CD14-positive monocyte (primary cell): ENCODE results near the gene S100A1. TPM values are rescaled to one million over a fixed set of nuclear protein-coding genes. Genes with fewer than 3 reads are reported as not detected.

Source experiments
- DNase-seq, 3 donors: peaks; one replicate each; pipeline ENCODE4 v3.0.0-alpha.2; 2011 to 2022
- H2AFZ ChIP-seq: 2 replicates; pipeline ENCODE4 v1.6.0; 2012; ENCODE audit warnings: mild to moderate bottlenecking, low read depth, low read length, inconsistent platforms; ENCODE audit not compliant: insufficient read depth, poor library complexity, severe bottlenecking
- H3K27ac ChIP-seq, 2 donors: 1 replicate in 1 of 2; 2 replicates in 1 of 2; pipeline ENCODE4 v1.5.1; 2012 to 2013; ENCODE audit warnings: low read length in 2 of 2, control low read depth in 1 of 2, inconsistent platforms in 1 of 2, low read depth in 1 of 2, mild to moderate bottlenecking in 1 of 2
- H3K27me3 ChIP-seq, 2 donors: one replicate each; pipeline versions ENCODE4 v1.6.0 to v1.6.1; 2011 to 2013; ENCODE audit warnings: low read length in 2 of 2; ENCODE audit not compliant: control insufficient read depth in 2 of 2, insufficient read depth in 2 of 2
- H3K36me3 ChIP-seq, 2 donors: replicated peaks in 1 of 2; 1 replicate in 1 of 2; 2 replicates in 1 of 2; pipeline versions ENCODE4 v1.5.1 to v1.6.1; 2012 to 2013; ENCODE audit warnings: low read length in 2 of 2, control low read depth in 1 of 2, inconsistent platforms in 1 of 2, mild to moderate bottlenecking in 1 of 2; ENCODE audit not compliant: insufficient read depth in 2 of 2, control insufficient read depth in 1 of 2
- H3K4me1 ChIP-seq, 2 donors: 1 replicate in 1 of 2; 2 replicates in 1 of 2; pipeline versions ENCODE4 v1.5.1 to v1.6.1; 2012 to 2013; ENCODE audit warnings: low read length in 2 of 2, control low read depth in 1 of 2, inconsistent platforms in 1 of 2, mild to moderate bottlenecking in 1 of 2, moderate library complexity in 1 of 2; ENCODE audit not compliant: insufficient read depth in 2 of 2, control insufficient read depth in 1 of 2
- H3K4me2 ChIP-seq: replicated peaks from 2 replicates; pipeline ENCODE3; 2012; ENCODE audit warnings: low read length, moderate library complexity, mild to moderate bottlenecking; ENCODE audit not compliant: poor library complexity, severe bottlenecking; ENCODE audit errors: extremely low read depth
- H3K4me3 ChIP-seq, 3 experiments: fragments of 200-600 bp in 1 of 3; sonication (generic) in 1 of 3; replicated peaks in 1 of 3; 1 replicate in 2 of 3; 2 replicates in 1 of 3; pipeline ENCODE4 v1.5.1; 2011 to 2013; ENCODE audit warnings: low read length in 3 of 3, mild to moderate bottlenecking in 3 of 3, control low read depth in 2 of 3, low read depth in 2 of 3, inconsistent platforms in 1 of 3, moderate library complexity in 1 of 3
- H3K79me2 ChIP-seq: 2 replicates; pipeline ENCODE4 v1.6.0; 2012; ENCODE audit warnings: mild to moderate bottlenecking, control low read depth, inconsistent platforms, low read length, moderate library complexity; ENCODE audit not compliant: insufficient read depth
- H3K9ac ChIP-seq: 2 replicates; pipeline ENCODE4 v1.6.0; 2017; ENCODE audit warnings: low read length, mild to moderate bottlenecking; ENCODE audit not compliant: insufficient read depth, poor library complexity, severe bottlenecking
- H3K9me3 ChIP-seq, 2 donors: replicated peaks in 1 of 2; 1 replicate in 1 of 2; 2 replicates in 1 of 2; pipeline versions ENCODE4 v1.5.1 to v1.6.1; 2012 to 2013; ENCODE audit warnings: low read length in 2 of 2, control low read depth in 1 of 2; ENCODE audit not compliant: control insufficient read depth in 1 of 2, insufficient read depth in 1 of 2
- H4K20me1 ChIP-seq: 2 replicates; pipeline ENCODE4 v1.6.0; 2012; ENCODE audit warnings: mild to moderate bottlenecking, low read length, control low read depth, moderate library complexity; ENCODE audit not compliant: insufficient read depth
- H3K27ac Mint-ChIP-seq, 7 donors: one replicate each; pipeline ENCODE4 v1.8.0; 2020; ENCODE audit warnings: mild to moderate bottlenecking in 7 of 7, mixed read lengths in 7 of 7, moderate library complexity in 6 of 7, inconsistent platforms in 2 of 7
- H3K27me3 Mint-ChIP-seq, 3 donors: one replicate each; pipeline ENCODE4 v1.8.0; 2021 to 2022; ENCODE audit warnings: low read depth in 3 of 3, mild to moderate bottlenecking in 3 of 3, mixed read lengths in 3 of 3, moderate library complexity in 3 of 3, inconsistent platforms in 1 of 3
- H3K36me3 Mint-ChIP-seq, 2 donors: one replicate each; pipeline ENCODE4 v1.8.0; 2020; ENCODE audit warnings: mixed read lengths in 2 of 2, inconsistent platforms in 1 of 2, mild to moderate bottlenecking in 1 of 2
- H3K4me1 Mint-ChIP-seq: one replicate; pipeline ENCODE4 v1.8.0; 2020; ENCODE audit warnings: mild to moderate bottlenecking, mixed read lengths
- H3K4me3 Mint-ChIP-seq, 2 donors: one replicate each; pipeline ENCODE4 v1.8.0; 2020; ENCODE audit warnings: mild to moderate bottlenecking in 2 of 2, mixed read lengths in 2 of 2, moderate library complexity in 1 of 2
- H3K9me3 Mint-ChIP-seq, 7 donors: one replicate each; pipeline ENCODE4 v1.8.0; 2020 to 2022; ENCODE audit warnings: mixed read lengths in 7 of 7, mild to moderate bottlenecking in 6 of 7, moderate library complexity in 6 of 7, inconsistent platforms in 2 of 7
- WGBS: methylation state at CpG from one replicate; pipeline ENCODE4 v1.1.5; 2013; ENCODE audit warnings: missing lambda C conversion rate; ENCODE audit not compliant: insufficient coverage; 5-methylcytosine and 5-hydroxymethylcytosine counted together
- intact Hi-C, 2 donors: fragments of 100-400 bp; cut with micrococcal nuclease; formaldehyde crosslinking; loops; one replicate each; pipeline versions ENCODE4 v1.15.0 to v1.15.1; 2023
- polyA plus RNA-seq, 3 donors: library from polyadenylated mRNA; depleted of rRNA in 1 of 3; unstranded in 2 of 3; stranded (reverse) in 1 of 3; fragments of 300-500 nt in 2 of 3; fragments of >200 nt in 1 of 3; fragmentation: Illumina TruSeq in 2 of 3; gene quantifications; 1 replicate in 2 of 3; 2 replicates in 1 of 3; pipeline ENCODE4 v1.2.3, GENCODE V29; 2012 to 2021
- TF ChIP-seq, protein P1 (sequence below): fragments of 200-600 bp; IDR thresholded peaks from one replicate; pipeline ENCODE4 v1.8.0; 2022; ENCODE audit warnings: antibody characterized with exemption, mild to moderate bottlenecking

S100A1 gene
- polyA plus RNA-seq, 3 donors: not detected

DNA sequence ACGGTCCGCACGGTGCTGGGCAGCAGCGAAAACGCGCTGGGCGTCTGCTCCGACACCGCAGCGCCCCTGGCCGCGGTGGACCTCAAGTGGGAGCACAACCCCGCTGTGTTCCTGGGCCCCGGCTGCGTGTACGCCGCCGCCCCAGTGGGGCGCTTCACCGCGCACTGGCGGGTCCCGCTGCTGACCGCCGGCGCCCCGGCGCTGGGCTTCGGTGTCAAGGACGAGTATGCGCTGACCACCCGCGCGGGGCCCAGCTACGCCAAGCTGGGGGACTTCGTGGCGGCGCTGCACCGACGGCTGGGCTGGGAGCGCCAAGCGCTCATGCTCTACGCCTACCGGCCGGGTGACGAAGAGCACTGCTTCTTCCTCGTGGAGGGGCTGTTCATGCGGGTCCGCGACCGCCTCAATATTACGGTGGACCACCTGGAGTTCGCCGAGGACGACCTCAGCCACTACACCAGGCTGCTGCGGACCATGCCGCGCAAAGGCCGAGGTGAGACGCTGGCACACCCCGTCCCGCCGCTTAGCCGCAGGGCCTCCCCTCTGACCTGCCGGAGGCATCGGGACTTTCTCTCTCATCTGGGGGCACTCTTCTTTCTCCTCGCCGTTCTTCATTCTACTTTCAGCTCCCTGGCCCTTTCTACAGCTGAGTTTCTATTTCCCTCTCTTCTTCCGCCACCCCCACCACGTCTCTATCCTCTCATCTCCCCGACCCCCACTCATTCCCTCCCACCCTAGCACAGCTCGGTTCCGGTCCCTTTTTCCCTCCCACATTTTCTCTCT is 51.3 kb downstream of the S100A1 start:
- TF ChIP-seq, protein P1, sequence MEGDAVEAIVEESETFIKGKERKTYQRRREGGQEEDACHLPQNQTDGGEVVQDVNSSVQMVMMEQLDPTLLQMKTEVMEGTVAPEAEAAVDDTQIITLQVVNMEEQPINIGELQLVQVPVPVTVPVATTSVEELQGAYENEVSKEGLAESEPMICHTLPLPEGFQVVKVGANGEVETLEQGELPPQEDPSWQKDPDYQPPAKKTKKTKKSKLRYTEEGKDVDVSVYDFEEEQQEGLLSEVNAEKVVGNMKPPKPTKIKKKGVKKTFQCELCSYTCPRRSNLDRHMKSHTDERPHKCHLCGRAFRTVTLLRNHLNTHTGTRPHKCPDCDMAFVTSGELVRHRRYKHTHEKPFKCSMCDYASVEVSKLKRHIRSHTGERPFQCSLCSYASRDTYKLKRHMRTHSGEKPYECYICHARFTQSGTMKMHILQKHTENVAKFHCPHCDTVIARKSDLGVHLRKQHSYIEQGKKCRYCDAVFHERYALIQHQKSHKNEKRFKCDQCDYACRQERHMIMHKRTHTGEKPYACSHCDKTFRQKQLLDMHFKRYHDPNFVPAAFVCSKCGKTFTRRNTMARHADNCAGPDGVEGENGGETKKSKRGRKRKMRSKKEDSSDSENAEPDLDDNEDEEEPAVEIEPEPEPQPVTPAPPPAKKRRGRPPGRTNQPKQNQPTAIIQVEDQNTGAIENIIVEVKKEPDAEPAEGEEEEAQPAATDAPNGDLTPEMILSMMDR: peak; percentile 42
- H3K4me2 ChIP-seq: peak overlapping the region; percentile 95
- H3K27ac ChIP-seq: no peak overlapping the region
- peaks cover 19 to 41% of the 10 kb centered on the region in 2 donors for H3K27me3 ChIP-seq
- H3K4me3 ChIP-seq: peak overlapping the region; percentile 30 to 78 (median 32)
- H3K79me2 ChIP-seq: no peaks in the 10 kb centered on the region
- no peaks in the 10 kb centered on the region for H3K36me3 ChIP-seq
- H4K20me1 ChIP-seq: no peaks in the 10 kb centered on the region
- Mint-ChIP-seq H3K27me3 (peaks cover 46 to 48% (median 47%) of the 10 kb centered on the region in 3 donors), H3K36me3 (peaks cover 11 to 14% of the 10 kb centered on the region in 2 donors), H3K4me3 (peak overlapping the region; percentile 84 to 96), H3K9me3 (peaks cover 0 to 17% (median 12%) of the 10 kb centered on the region in 7 donors), H3K27ac (peak overlapping the region in 1 of 7 donors; percentile 18), H3K4me1 (peaks cover 29% of the 10 kb centered on the region)
- peaks cover 0 to 4% of the 10 kb centered on the region in 2 donors for H3K9me3 ChIP-seq
- peaks cover 18 to 27% of the 10 kb centered on the region in 2 donors for H3K4me1 ChIP-seq
- peak overlapping the region; percentile 83 for H2AFZ ChIP-seq
- 2% methylated on average over 73 of the region's 73 CpGs for WGBS
- DNase-seq: peak in 1 of 3 donors; percentile 31
- intact Hi-C loops: loop anchor here (5.0 kb wide), 2 partner anchors 68 to 308 kb away; partner anchors contain the start of gene RAB13 (in 1 of the 2)
- peak overlapping the region; percentile 57 for H3K9ac ChIP-seq

DNA sequence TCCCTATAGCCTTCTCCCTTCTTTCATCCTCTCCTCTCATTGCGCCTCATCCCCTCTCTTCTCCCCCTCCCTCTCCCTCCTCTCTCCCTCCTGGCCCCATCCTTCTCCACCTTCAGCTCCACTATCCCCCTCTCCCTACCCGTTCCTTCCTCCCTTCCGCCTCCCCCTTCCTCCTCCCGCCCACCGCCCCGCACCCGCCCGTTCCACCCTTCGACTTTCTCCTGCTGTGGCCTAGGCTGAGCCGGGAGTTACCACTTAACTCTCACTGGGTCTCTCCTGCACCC is 51.8 kb downstream of the S100A1 start:
- peaks cover 19 to 45% of the 10 kb centered on the region in 2 donors for H3K27me3 ChIP-seq
- H4K20me1 ChIP-seq: no peaks in the 10 kb centered on the region
- peaks cover 29% of the 10 kb centered on the region for H3K4me1 Mint-ChIP-seq
- TF ChIP-seq, protein P1: no peak
- no peak overlapping the region for H3K9ac ChIP-seq
- H3K79me2 ChIP-seq: no peaks in the 10 kb centered on the region
- H3K4me2 ChIP-seq: peak overlapping the region; percentile 95
- peak overlapping the region in 1 of 3 experiments; percentile 78 for H3K4me3 ChIP-seq
- WGBS: 21% methylated on average over 3 of the region's 10 CpGs
- H3K27me3 Mint-ChIP-seq: peaks cover 46 to 48% (median 47%) of the 10 kb centered on the region in 3 donors
- peaks cover 0 to 4% of the 10 kb centered on the region in 2 donors for H3K9me3 ChIP-seq
- H3K4me3 Mint-ChIP-seq: peak overlapping the region; percentile 84 to 96
- peaks cover 0 to 17% (median 12%) of the 10 kb centered on the region in 7 donors for H3K9me3 Mint-ChIP-seq
- no peak overlapping the region for H3K27ac ChIP-seq
- no peak for DNase-seq
- no peaks in the 10 kb centered on the region for H3K36me3 ChIP-seq
- H2AFZ ChIP-seq: no peak overlapping the region
- H3K4me1 ChIP-seq: peaks cover 18 to 27% of the 10 kb centered on the region in 2 donors
- intact Hi-C loops: no loop called here
- peaks cover 11 to 14% of the 10 kb centered on the region in 2 donors for H3K36me3 Mint-ChIP-seq
- no peak overlapping the region for H3K27ac Mint-ChIP-seq

Other genes with a start within 250 kb of the S100A1 start
- gene S100A8, start 237.4 kb upstream of the S100A1 start, polyA plus RNA-seq: over 10,000 TPM in 2 of 3 donors, 1,000 to 10,000 TPM in 1; 4,193 to 30,135 (median 27,689) TPM
- not detected for gene S100A7A, start 211.9 kb upstream of the S100A1 start, polyA plus RNA-seq
- not detected for gene S100A7, start 167.8 kb upstream of the S100A1 start, polyA plus RNA-seq
- gene S100A6, start 92.4 kb upstream of the S100A1 start, polyA plus RNA-seq: 1,000 to 10,000 TPM; 1,242 to 5,004 (median 4,414) TPM
- gene S100A5, start 87.5 kb upstream of the S100A1 start, polyA plus RNA-seq: 1 to 10 TPM in 2 of 3 donors, not detected in 1; 1.4 to 2.1 TPM
- gene S100A4, start 82.6 kb upstream of the S100A1 start, polyA plus RNA-seq: 1,000 to 10,000 TPM; 4,538 to 7,344 (median 6,092) TPM
- under 1 TPM in 2 of 3 donors, not detected in 1; 0.31 to 0.54 TPM for gene S100A3, start 79.2 kb upstream of the S100A1 start, polyA plus RNA-seq
- under 1 TPM in 1 of 3 donors, not detected in 2; 0.32 TPM for gene S100A2, start 62.6 kb upstream of the S100A1 start, polyA plus RNA-seq
- gene S100A16, start 15.3 kb upstream of the S100A1 start, polyA plus RNA-seq: not detected
- gene S100A14, start 12.1 kb upstream of the S100A1 start, polyA plus RNA-seq: under 1 TPM in 1 of 3 donors, not detected in 2; 0.08 TPM
- gene S100A13, start 929 bp upstream of the S100A1 start, polyA plus RNA-seq: 10 to 100 TPM in 1 of 3 donors, 1 to 10 TPM in 2; 2.5 to 13.9 (median 2.6) TPM
- 10 to 100 TPM; 28.1 to 56.2 (median 38.2) TPM for gene CHTOP, start 5.6 kb downstream of the S100A1 start, polyA plus RNA-seq
- gene SNAPIN, start 30.3 kb downstream of the S100A1 start, polyA plus RNA-seq: 100 to 1,000 TPM in 2 of 3 donors, 10 to 100 TPM in 1; 30.7 to 141 (median 135) TPM
- gene ILF2, start 42.6 kb downstream of the S100A1 start, polyA plus RNA-seq: 100 to 1,000 TPM; 103 to 118 (median 115) TPM
- not detected for gene NPR1, start 50.3 kb downstream of the S100A1 start, polyA plus RNA-seq
- gene INTS3, start 99.6 kb downstream of the S100A1 start, polyA plus RNA-seq: 10 to 100 TPM in 2 of 3 donors, 1 to 10 TPM in 1; 9.2 to 76.9 (median 15.9) TPM
- gene SLC27A3, start 147.0 kb downstream of the S100A1 start, polyA plus RNA-seq: 100 to 1,000 TPM in 2 of 3 donors, 10 to 100 TPM in 1; 84.5 to 123 (median 118) TPM